Uterus (tissue), 4 donors: ENCODE measurements around the gene OST4. TPM values are rescaled to one million over a fixed set of nuclear protein-coding genes. Genes with fewer than 3 reads are reported as not detected.
A peak's percentile ranks its signal among the peaks of the same experiment; 100 is the strongest.

Experiments used
- DNase-seq, 2 donors: peaks; one replicate each; pipeline ENCODE4 v3.0.0-alpha.2; 2019 to 2020
- H3K27ac ChIP-seq, 2 donors: fragments of 200-600 bp; sonication (generic); 1 replicate in 1 of 2; 2 replicates in 1 of 2; pipeline ENCODE4 v1.5.1; 2016 to 2018
- H3K27me3 ChIP-seq, 2 donors: fragments of 200-600 bp; sonication (generic); one replicate each; pipeline ENCODE4 v1.5.1; 2018 to 2019; ENCODE audit warnings: control low read depth in 1 of 2
- H3K36me3 ChIP-seq, 2 donors: fragments of 200-600 bp; sonication (generic); one replicate each; pipeline ENCODE4 v1.5.1; 2019; ENCODE audit warnings: control low read depth in 1 of 2
- H3K4me1 ChIP-seq, 2 donors: fragments of 200-600 bp; sonication (generic); one replicate each; pipeline ENCODE4 v1.5.1; 2018 to 2019; ENCODE audit warnings: control low read depth in 1 of 2
- H3K4me3 ChIP-seq, 2 donors: fragments of 200-600 bp; sonication (generic); 1 replicate in 1 of 2; 2 replicates in 1 of 2; pipeline ENCODE4 v1.5.1; 2018 to 2019; ENCODE audit warnings: mild to moderate bottlenecking in 1 of 2
- H3K9me3 ChIP-seq, 2 donors: fragments of 200-600 bp; sonication (generic); one replicate each; pipeline ENCODE4 v1.5.1; 2019; ENCODE audit warnings: control low read depth in 1 of 2
- POLR2A ChIP-seq, 2 donors: fragments of 450-650 bp; IDR thresholded peaks; one replicate each; pipeline ENCODE4 v1.6.1; 2016; ENCODE audit warnings: antibody characterized with exemption in 2 of 2, mild to moderate bottlenecking in 1 of 2, moderate library complexity in 1 of 2
- intact Hi-C: fragments of 100-400 bp; cut with DNase I; formaldehyde crosslinking; loops from one replicate; pipeline ENCODE4 v1.15.1; 2023; ENCODE audit warnings: low total_unique reads
- total RNA-seq, 4 donors: library from RNA; depleted of rRNA in 3 of 4; stranded (reverse); fragments of >200 nt in 3 of 4; gene quantifications; one replicate each; pipeline versions ENCODE4 v1.1.0 to v1.2.4, GENCODE V29; 2014 to 2023
- TF ChIP-seq, protein P1 (sequence below), 4 experiments: fragments of 200-600 bp in 2 of 4; fragments of 450-650 bp in 2 of 4; sonication (generic) in 2 of 4; IDR thresholded peaks; one replicate each; pipeline ENCODE4 v1.5.1; 2016 to 2019; ENCODE audit warnings: antibody characterized with exemption in 4 of 4, mild to moderate bottlenecking in 2 of 4, moderate library complexity in 1 of 4
- donor health status: DM: yes; HTN: yes; CAD: no.

OST4 gene
- total RNA-seq, 4 donors from 2014 or later, result 76.3 to 387 (median 237) TPM

DNA sequence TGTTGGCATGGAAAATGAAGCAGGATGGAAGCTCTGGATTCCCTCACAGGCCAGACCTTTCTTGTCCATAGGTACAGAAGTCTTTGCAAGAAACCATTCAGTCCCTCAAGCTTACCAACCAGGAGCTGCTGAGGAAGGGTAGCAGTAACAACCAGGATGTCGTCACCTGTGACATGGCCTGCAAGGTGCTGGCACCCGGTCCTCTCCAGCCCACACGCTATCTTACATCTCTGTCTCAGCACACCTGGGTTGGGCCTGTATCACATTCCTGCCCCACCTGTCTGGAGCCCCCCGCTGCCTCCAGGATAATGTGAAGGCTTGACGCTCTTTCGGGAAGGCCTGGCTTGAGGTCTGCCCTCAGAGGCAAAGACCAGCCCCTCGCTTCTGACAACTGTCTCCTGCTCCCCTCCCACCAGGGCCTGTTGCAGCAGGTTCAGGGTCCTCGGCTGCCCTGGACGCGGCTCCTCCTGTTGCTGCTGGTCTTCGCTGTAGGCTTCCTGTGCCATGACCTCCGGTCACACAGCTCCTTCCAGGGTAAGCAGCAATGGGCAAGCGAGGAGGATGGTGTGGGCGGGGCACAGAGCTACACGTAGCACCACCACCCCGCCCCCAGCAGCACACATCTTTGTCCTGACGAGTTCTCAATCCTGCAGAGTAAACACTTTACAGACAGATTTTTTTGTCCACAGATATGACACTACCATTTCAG is 32.7 kb downstream of the OST4 start:
- intact Hi-C loops, result no loop called here

DNA sequence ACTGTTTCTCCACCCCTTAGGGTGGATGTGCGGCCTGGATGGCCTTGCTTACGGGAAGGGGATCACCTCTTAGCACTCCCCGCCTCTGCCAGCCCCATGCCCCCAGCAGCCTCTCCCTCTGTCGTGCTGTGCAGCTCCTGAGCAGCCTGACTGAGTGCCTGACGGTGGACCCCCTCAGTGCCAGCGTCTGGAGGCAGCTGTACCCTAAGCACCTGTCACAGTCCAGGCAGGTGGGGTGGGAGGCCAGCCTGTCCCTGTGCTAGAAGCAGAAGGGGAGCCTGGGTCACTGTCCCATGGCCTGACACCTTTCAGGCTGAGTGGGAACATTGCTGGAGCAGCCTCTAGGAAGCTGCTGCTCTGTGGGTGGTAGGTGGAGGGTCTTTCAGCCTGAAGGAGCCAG is 33.4 kb downstream of the OST4 start:
- no peak for DNase-seq
- no peaks in the 10 kb centered on the region for H3K27me3 ChIP-seq
- TF ChIP-seq, protein P1, sequence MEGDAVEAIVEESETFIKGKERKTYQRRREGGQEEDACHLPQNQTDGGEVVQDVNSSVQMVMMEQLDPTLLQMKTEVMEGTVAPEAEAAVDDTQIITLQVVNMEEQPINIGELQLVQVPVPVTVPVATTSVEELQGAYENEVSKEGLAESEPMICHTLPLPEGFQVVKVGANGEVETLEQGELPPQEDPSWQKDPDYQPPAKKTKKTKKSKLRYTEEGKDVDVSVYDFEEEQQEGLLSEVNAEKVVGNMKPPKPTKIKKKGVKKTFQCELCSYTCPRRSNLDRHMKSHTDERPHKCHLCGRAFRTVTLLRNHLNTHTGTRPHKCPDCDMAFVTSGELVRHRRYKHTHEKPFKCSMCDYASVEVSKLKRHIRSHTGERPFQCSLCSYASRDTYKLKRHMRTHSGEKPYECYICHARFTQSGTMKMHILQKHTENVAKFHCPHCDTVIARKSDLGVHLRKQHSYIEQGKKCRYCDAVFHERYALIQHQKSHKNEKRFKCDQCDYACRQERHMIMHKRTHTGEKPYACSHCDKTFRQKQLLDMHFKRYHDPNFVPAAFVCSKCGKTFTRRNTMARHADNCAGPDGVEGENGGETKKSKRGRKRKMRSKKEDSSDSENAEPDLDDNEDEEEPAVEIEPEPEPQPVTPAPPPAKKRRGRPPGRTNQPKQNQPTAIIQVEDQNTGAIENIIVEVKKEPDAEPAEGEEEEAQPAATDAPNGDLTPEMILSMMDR (IDR thresholded peaks at IDR 0.05), result no peak
- no peak for TF ChIP-seq POLR2A (IDR thresholded peaks at IDR 0.05)
- intact Hi-C loops, result no loop called here
- no peaks in the 10 kb centered on the region for H3K36me3 ChIP-seq
- H3K4me1 ChIP-seq, result peaks cover 0 to 11% of the 10 kb centered on the region in 2 donors
- H3K27ac ChIP-seq, result no peak overlapping the region
- no peaks in the 10 kb centered on the region for H3K9me3 ChIP-seq
- H3K4me3 ChIP-seq, result no peak overlapping the region

More for the DNA sequence above, 32.7 kb downstream of the OST4 start:
- H3K27me3 ChIP-seq, result no peaks in the 10 kb centered on the region
- DNase-seq, result no peak
- TF ChIP-seq, protein P1 (IDR thresholded peaks at IDR 0.05), result no peak
- TF ChIP-seq POLR2A (IDR thresholded peaks at IDR 0.05), result no peak
- H3K9me3 ChIP-seq, result no peaks in the 10 kb centered on the region
- H3K36me3 ChIP-seq, result no peaks in the 10 kb centered on the region
- H3K4me3 ChIP-seq, result no peak overlapping the region
- H3K27ac ChIP-seq, result no peak overlapping the region
- peaks cover 0 to 8% of the 10 kb centered on the region in 2 donors for H3K4me1 ChIP-seq

DNA sequence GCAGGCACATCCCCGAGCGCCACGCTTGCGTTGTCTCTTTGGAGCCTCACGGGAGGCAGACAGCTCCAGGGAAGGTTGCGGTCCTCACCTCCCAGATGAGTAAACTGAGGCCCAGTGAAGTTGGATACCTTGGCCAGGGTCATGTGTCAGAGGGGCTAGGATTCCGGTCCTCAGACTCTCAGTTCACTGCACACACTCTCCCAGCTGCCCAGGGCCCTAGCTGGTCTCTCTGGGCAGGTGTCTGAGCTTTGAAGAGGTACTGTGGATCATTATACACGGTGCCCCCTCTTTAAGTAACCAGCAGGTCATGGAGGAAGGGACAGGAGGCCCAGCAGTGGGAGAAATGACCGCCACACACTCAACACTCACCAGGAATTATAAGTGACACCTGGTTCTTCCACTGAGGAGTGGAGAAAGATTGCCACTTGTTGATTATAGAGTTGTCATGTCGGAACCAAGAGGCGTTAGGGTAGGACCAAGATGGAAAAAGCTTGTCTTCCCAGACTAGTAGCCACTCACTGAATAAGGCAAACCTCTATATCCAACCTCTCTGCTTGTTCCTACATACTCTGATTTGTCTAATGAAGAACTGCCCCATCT is 38.1 kb downstream of the OST4 start:
- Histone ChIP-seq H3K4me3 (peak overlapping the region; percentile 89 to 97), H3K27me3 (no peaks in the 10 kb centered on the region), H3K27ac (peak overlapping the region; percentile 83 to 91), H3K9me3 (no peaks in the 10 kb centered on the region), H3K36me3 (no peaks in the 10 kb centered on the region), H3K4me1 (peaks cover 0 to 11% of the 10 kb centered on the region in 2 donors)
- DNase-seq, result no peak
- TF ChIP-seq, protein P1 (IDR thresholded peaks at IDR 0.05), result no peak
- TF ChIP-seq POLR2A (IDR thresholded peaks at IDR 0.05), result no peak
- intact Hi-C loops, result no loop called here

DNA sequence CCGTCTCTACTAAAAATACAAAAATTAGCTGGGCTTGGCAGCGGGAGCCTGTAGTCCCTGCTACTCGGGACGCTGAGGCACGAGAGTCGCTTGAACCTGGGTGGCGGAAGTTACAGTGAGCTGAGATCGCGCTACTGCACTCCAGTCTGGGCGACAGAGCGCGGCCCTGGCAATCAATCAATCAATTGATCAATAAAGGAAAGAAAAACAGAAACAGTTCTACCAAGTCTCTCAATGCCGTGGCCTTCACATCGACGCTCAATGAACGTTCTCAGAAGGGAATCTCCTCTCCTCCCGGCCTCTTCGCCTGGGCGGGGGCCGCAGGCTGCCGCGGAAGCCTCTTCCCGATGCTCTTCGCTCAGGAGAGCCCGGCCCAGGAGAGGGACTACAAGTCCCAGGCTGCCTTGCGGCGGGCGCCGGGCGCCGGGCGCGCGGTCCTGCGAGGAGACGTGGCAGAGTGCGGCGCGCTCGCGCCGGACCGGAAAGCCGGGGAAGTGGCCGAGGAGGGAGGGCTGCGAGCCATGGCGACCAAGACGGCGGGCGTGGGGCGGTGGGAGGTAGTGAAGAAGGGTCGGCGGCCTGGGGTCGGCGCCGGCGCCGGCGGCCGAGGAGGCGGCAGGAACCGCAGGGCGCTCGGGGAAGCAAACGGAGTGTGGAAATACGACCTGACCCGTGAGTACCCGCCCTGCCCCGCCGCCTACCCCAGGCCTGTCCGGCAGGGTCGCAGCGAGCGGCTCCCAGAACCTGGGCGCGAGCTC is 38.8 kb downstream of the OST4 start, which contains the start of gene TMEM214:
TMEM214 (plus strand) TSS at position 471 of the 758 bp plus-strand sequence; CDS start at position 522, 51 bp downstream.
- peak within 1 kb of the TSS; percentile 83 to 91 for H3K27ac ChIP-seq
- peak; percentile 86 to 90 for DNase-seq
- H3K4me1 ChIP-seq, result peaks cover 0 to 11% of the 10 kb centered on the region in 2 donors
- H3K4me3 ChIP-seq, result peak within 1 kb of the TSS; percentile 89 to 97
- H3K36me3 ChIP-seq, result no peaks in the 10 kb centered on the region
- H3K27me3 ChIP-seq, result no peaks in the 10 kb centered on the region
- TF ChIP-seq, protein P1 (IDR thresholded peaks at IDR 0.05), result peak in 1 of 4 experiments; percentile 28
- TF ChIP-seq POLR2A (IDR thresholded peaks at IDR 0.05), result peak; percentile 59 to 82
- H3K9me3 ChIP-seq, result no peaks in the 10 kb centered on the region
- intact Hi-C loops, result no loop called here
